Ovary (tissue), 9 donors: ENCODE measurements around the gene SDR39U1. TPM values are rescaled to one million over a fixed set of nuclear protein-coding genes. Genes with fewer than 3 reads are reported as not detected.

Experiments
- DNase-seq, 5 donors: peaks; one replicate each; pipeline ENCODE4 v3.0.0-alpha.2; 2019 to 2020
- H3K27ac ChIP-seq, 2 donors: fragments of 200-600 bp; one replicate each; pipeline versions ENCODE4 v1.5.1 to v1.8.0; 2019 to 2022
- H3K27me3 ChIP-seq: fragments of 200-600 bp; one replicate; pipeline ENCODE4 v1.8.0; 2022
- H3K36me3 ChIP-seq: fragments of 200-600 bp; sonication (generic); one replicate; pipeline ENCODE4 v1.5.1; 2019
- H3K4me1 ChIP-seq: one replicate; pipeline ENCODE4 v1.8.1; 2013; ENCODE audit warnings: mild to moderate bottlenecking, moderate library complexity; ENCODE audit not compliant: insufficient read depth
- H3K4me3 ChIP-seq: fragments of 200-600 bp; sonication (generic); one replicate; pipeline ENCODE4 v1.5.1; 2017
- H3K9me3 ChIP-seq, 2 donors: fragments of 200-600 bp in 1 of 2; sonication (generic) in 1 of 2; one replicate each; pipeline versions ENCODE4 v1.5.1 to v1.8.1; 2013 to 2019; ENCODE audit warnings: mild to moderate bottlenecking in 1 of 2, moderate library complexity in 1 of 2
- CTCF ChIP-seq, 3 donors: fragments of 450-650 bp in 2 of 3; fragments of 200-600 bp in 1 of 3; IDR thresholded peaks; one replicate each; pipeline versions ENCODE4 v1.5.1 to v1.8.0; 2016 to 2022; ENCODE audit warnings: antibody characterized with exemption in 3 of 3, mild to moderate bottlenecking in 1 of 3
- EP300 ChIP-seq: sonication (generic); formaldehyde crosslinking; IDR thresholded peaks from one replicate; pipeline ENCODE4 v1.6.1; 2017; ENCODE audit warnings: antibody characterized with exemption
- POLR2A ChIP-seq: fragments of 450-650 bp; IDR thresholded peaks from one replicate; pipeline ENCODE4 v1.6.1; 2017; ENCODE audit warnings: antibody characterized with exemption, mild to moderate bottlenecking, moderate library complexity
- WGBS, 3 donors: extraction: QIAGEN DNeasy Blood & Tissue Kit in 1 of 3; methylation state at CpG; one replicate each; pipeline versions ENCODE4 v1.1.5 to v1.1.7; 2013 to 2017; 5-methylcytosine and 5-hydroxymethylcytosine counted together
- intact Hi-C, 4 donors: fragments of 100-400 bp; cut with DNase I; formaldehyde crosslinking; loops; one replicate each; pipeline versions ENCODE4 v1.11.0 to v1.15.1; 2022 to 2023
- polyA plus RNA-seq, 2 donors: library from polyadenylated mRNA; stranded (reverse); fragments of 200-250 nt in 1 of 2; fragments of 350-450 nt in 1 of 2; fragmentation: Illumina TruSeq in 1 of 2; extraction: RNeasy Lipid Tissue Mini Kit (QIAGEN cat#74804) in 1 of 2; gene quantifications; one replicate each; pipeline ENCODE4 v1.2.3, GENCODE V29; 2013 to 2014
- total RNA-seq, 7 donors: library from RNA; depleted of rRNA in 2 of 7; stranded (reverse); fragments of >200 nt in 2 of 7; fragmentation: NEBNext Ultra II Directional in 3 of 7; extraction: Animal tissue kit (Norgen Biotek cat#: 25700) in 3 of 7; gene quantifications; one replicate each; pipeline versions ENCODE4 v1.1.0 to v1.2.4, GENCODE V29; 2016 to 2023
- donor health status: DM: no; HTN: no; CAD: no; lungs with moderate emphysema.
- donor health status: DM: no; HTN: no; CAD: no.
- donor health status: Bipolar disorder and iron deficiency.
- donor health status: DM: yes; HTN: yes; CAD: no.
- donor health status: DM: no; HTN: no; CAD: no.
- donor health status: DM: yes; HTN: yes; CAD: no.

The SDR39U1 gene
- total and polyA plus RNA-seq, 9 donors: 33.4 to 68.8 (median 62.4) TPM

- 86 to 93% (median 89%) methylated on average over 11 to 18 of the region's 18 CpGs for whole genome bisulfite sequencing, 3 donors
- H3K9me3 ChIP-seq: no peaks in the 10 kb centered on the region
- H3K4me3 ChIP-seq: peak overlapping the region; percentile 71
- peaks cover 15% of the 10 kb centered on the region for H3K4me1 ChIP-seq
- peak; percentile 28 to 55 (median 48) for DNase-seq
- H3K27me3 ChIP-seq: no peaks in the 10 kb centered on the region
- no peak for TF ChIP-seq POLR2A
- no peak for TF ChIP-seq EP300
- TF ChIP-seq CTCF (IDR thresholded peaks at IDR 0.05): no peak
- intact Hi-C loops: loop anchor here in 1 of 4 donors (1.0 kb wide), 1 partner anchor 61 kb away; the partner anchor contains the start of gene NFATC4
- H3K36me3 ChIP-seq: no peaks in the 10 kb centered on the region
- peak overlapping the region; percentile 92 to 99 for H3K27ac ChIP-seq
Observed at GRCh38 chr14:24428628-24429394, 13.8 kb downstream of the SDR39U1 start.

- DNase-seq: peak; percentile 13 to 43 (median 38)
- no peak for TF ChIP-seq CTCF (IDR thresholded peaks at IDR 0.05)
- Histone ChIP-seq H3K27me3 (no peaks in the 10 kb centered on the region), H3K4me3 (no peak overlapping the region), H3K27ac (peak overlapping the region in 1 of 2 donors; percentile 99), H3K4me1 (peaks cover 15% of the 10 kb centered on the region), H3K9me3 (no peaks in the 10 kb centered on the region), H3K36me3 (no peaks in the 10 kb centered on the region)
- WGBS, 3 donors: 85 to 88% (median 85%) methylated on average over 18 of the region's 18 CpGs
- intact Hi-C loops: no loop called here
Observed at GRCh38 chr14:24427537-24428508, 14.8 kb downstream of the SDR39U1 start.

GRCh38 chr14:24426912-24427536 is 15.6 kb downstream of the SDR39U1 start:
- Histone ChIP-seq H3K27ac (no peak overlapping the region), H3K9me3 (no peaks in the 10 kb centered on the region), H3K36me3 (no peaks in the 10 kb centered on the region), H3K27me3 (no peaks in the 10 kb centered on the region), H3K4me3 (no peak overlapping the region), H3K4me1 (peaks cover 15% of the 10 kb centered on the region)
- DNase-seq: peak in 4 of 5 donors; percentile 20 to 40 (median 30)
- no peak for TF ChIP-seq CTCF (IDR thresholded peaks at IDR 0.05)
- WGBS, 3 donors: 81 to 84% (median 82%) methylated on average over 7 to 8 of the region's 8 CpGs
- intact Hi-C loops: no loop called here

- H3K27ac ChIP-seq: no peak overlapping the region
- WGBS, 3 donors: 74 to 87% (median 83%) methylated on average over 2 of the region's 2 CpGs
- TF ChIP-seq POLR2A: no peak
- no peak for TF ChIP-seq EP300
- no peaks in the 10 kb centered on the region for H3K36me3 ChIP-seq
- H3K27me3 ChIP-seq: no peaks in the 10 kb centered on the region
- H3K4me1 ChIP-seq: peaks cover 12% of the 10 kb centered on the region
- intact Hi-C loops: no loop called here
- H3K4me3 ChIP-seq: no peak overlapping the region
- no peak for DNase-seq
- H3K9me3 ChIP-seq: no peaks in the 10 kb centered on the region
Observed at GRCh38 chr14:24426150-24426911, 16.2 kb downstream of the SDR39U1 start.
